Renal cortex interstitium (tissue), 11 donors: Measurements from ENCODE around the gene ARMC2. TPM values are rescaled to one million over a fixed set of nuclear protein-coding genes. Genes with fewer than 3 reads are reported as not detected.
"Not testable (repeated sequence)": the region's sequence is repeated elsewhere in the genome, so short reads cannot be mapped to it uniquely, and the experiment has no call there.

Experiments
- DNase-seq, 11 donors: peaks; one replicate each; pipeline ENCODE4 v3.0.0-alpha.2; 2013; ENCODE audit warnings: low read depth in 9 of 11, low spot score in 4 of 11; ENCODE audit errors: extremely low read depth in 1 of 11
- polyA plus RNA-seq, 3 donors: library from polyadenylated mRNA; unstranded; fragments of 120-200 nt; gene quantifications; one replicate each; pipeline ENCODE4 v1.2.1, GENCODE V29; 2013; ENCODE audit not compliant: insufficient read length in 3 of 3

Gene ARMC2
- polyA plus RNA-seq, 3 donors: 9.7 to 14.8 (median 14.3) TPM

GRCh38 chr6:108966855-108967755, 118.9 kb downstream of the ARMC2 start:
- DNase-seq: peak in 4 of 11 donors; percentile 43 to 57 (median 52)

GRCh38 chr6:108968325-108969316, 120.4 kb downstream of the ARMC2 start:
- no peak for DNase-seq

GRCh38 chr6:108969776-108970175, 121.6 kb downstream of the ARMC2 start:
- no peak for DNase-seq

GRCh38 chr6:108974201-108974600, 126.0 kb downstream of the ARMC2 start:
- no peak for DNase-seq

GRCh38 chr6:108978638-108979037, 130.4 kb downstream of the ARMC2 start:
- DNase-seq: not testable (repeated sequence)

- DNase-seq: no peak
Measured at GRCh38 chr6:108982154-108983113, 134.2 kb downstream of the ARMC2 start.

GRCh38 chr6:108983151-108983550, 134.9 kb downstream of the ARMC2 start:
- no peak for DNase-seq

GRCh38 chr6:108985301-108985700, 137.1 kb downstream of the ARMC2 start:
- no peak for DNase-seq

GRCh38 chr6:108987156-108987555, 138.9 kb downstream of the ARMC2 start:
- no peak for DNase-seq

GRCh38 chr6:108988296-108988695, 140.1 kb downstream of the ARMC2 start:
- no peak for DNase-seq

GRCh38 chr6:108988765-108989164, 140.5 kb downstream of the ARMC2 start:
- DNase-seq: no peak

- no peak for DNase-seq
Measured at GRCh38 chr6:108989700-108990099, 141.5 kb downstream of the ARMC2 start.

- DNase-seq: no peak
Measured at GRCh38 chr6:108993876-108994275, 145.7 kb downstream of the ARMC2 start.

- DNase-seq: no peak
Measured at GRCh38 chr6:108995296-108995695, 147.1 kb downstream of the ARMC2 start.

GRCh38 chr6:108996208-108996607, 148.0 kb downstream of the ARMC2 start:
- DNase-seq: no peak

GRCh38 chr6:108998485-108998884, 150.3 kb downstream of the ARMC2 start:
- no peak for DNase-seq

- DNase-seq: no peak
Measured at GRCh38 chr6:108999428-108999827, 151.2 kb downstream of the ARMC2 start.

- DNase-seq: no peak
Measured at GRCh38 chr6:109000289-109000688, 152.1 kb downstream of the ARMC2 start.
